IPS-18a (cell line): ENCODE data around the gene RFX1.

Experiments
- H3K27ac ChIP-seq: one replicate; pipeline ENCODE4 v1.5.1; 2013; ENCODE audit warnings: low read length
- H3K27me3 ChIP-seq: one replicate; pipeline ENCODE4 v1.6.1; 2013; ENCODE audit warnings: mild to moderate bottlenecking, low read length; ENCODE audit not compliant: control insufficient read depth, insufficient read depth
- H3K36me3 ChIP-seq: one replicate; pipeline ENCODE4 v1.6.1; 2013; ENCODE audit warnings: low read depth, low read length; ENCODE audit not compliant: control insufficient read depth
- H3K4me1 ChIP-seq: one replicate; pipeline ENCODE4 v1.6.1; 2013; ENCODE audit warnings: low read depth, low read length; ENCODE audit not compliant: control insufficient read depth
- H3K4me3 ChIP-seq: one replicate; pipeline ENCODE4 v1.5.1; 2013; ENCODE audit warnings: low read length
- H3K9ac ChIP-seq: one replicate; pipeline ENCODE4 v1.6.1; 2013; ENCODE audit warnings: mild to moderate bottlenecking, low read length, moderate library complexity
- H3K9me3 ChIP-seq: one replicate; pipeline ENCODE4 v1.6.1; 2013; ENCODE audit warnings: low read depth, low read length; ENCODE audit not compliant: control insufficient read depth

The RFX1 gene

DNA sequence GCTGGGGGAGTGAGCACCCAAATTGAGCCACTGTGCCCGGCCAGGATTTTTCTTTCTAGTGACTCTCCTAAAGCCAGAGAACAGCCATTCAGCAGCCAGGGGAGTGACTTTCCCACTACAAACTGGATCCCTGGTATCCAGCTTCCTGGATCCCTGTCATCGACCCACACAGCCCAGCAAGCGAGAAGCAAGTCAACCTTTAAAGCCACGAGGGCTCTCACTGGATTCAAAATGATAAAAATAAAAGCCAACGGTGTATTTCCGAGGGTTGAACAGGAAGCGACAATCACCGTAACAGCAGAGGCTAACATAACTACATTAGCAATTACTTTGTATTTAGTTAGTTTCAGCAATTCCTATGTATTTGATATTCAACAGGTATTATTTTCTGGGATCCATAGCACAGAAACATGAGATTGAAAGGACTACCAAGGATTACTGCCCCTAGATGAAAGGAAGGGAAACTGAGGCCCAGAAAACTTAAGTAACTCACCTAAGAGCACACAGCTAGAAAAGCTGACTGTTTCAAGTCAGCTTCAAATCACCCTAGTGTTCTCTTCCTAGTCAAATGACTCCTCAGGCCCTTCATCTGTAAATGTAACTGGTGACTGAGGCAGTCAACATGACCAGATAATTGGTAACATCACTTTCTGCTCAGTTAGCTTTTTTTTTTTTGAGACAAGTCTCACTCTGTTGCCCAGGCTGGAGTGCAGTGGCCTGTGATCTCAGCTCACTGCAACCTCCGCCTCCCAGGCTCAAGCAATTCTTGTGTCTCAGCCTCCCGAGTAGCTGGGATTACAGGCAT, 2.7 kb downstream of the RFX1 start:
- Histone ChIP-seq H3K27me3 (no peaks in the 10 kb centered on the region), H3K9me3 (peaks cover 5% of the 10 kb centered on the region), H3K27ac (no peak overlapping the region), H3K36me3 (no peaks in the 10 kb centered on the region), H3K9ac (no peak overlapping the region), H3K4me1 (no peaks in the 10 kb centered on the region), H3K4me3 (no peak overlapping the region)

DNA sequence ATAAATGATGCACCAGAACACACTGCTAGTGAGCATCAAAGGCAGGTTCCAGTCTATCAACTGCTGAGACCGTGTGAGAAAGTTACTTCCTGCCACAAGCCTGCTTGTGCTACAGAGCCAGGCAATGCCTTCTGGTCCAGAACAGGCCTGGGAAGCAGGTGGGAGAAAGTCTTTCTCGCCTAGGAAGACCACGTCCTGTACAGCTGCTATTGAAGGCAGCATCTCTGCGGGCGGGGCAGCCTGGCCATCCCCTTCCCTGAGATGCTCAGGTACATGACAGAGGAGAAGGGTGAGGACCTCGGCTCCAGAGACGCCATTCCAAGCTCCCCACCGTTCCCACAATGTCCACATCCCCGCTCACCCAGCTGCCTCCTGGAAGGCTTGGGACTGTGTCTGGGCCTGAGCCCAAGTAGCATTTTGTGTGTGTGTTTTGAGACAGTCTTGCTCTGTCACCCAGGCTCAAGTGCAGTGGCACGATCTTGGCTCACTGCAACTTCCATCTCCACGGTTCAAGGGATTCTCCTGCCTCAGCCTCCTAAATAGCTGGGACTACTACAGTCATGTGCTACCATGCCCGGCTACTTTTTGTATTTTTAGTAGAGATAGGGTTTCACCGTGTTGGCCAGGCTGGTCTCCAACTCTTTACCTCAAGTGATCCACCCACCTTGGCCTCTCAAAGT, 3.4 kb downstream of the RFX1 start:
- H3K27me3 ChIP-seq, result no peaks in the 10 kb centered on the region
- no peaks in the 10 kb centered on the region for H3K4me1 ChIP-seq
- peaks cover 5% of the 10 kb centered on the region for H3K9me3 ChIP-seq
- H3K27ac ChIP-seq, result no peak overlapping the region
- no peaks in the 10 kb centered on the region for H3K36me3 ChIP-seq
- H3K9ac ChIP-seq, result no peak overlapping the region
- no peak overlapping the region for H3K4me3 ChIP-seq

DNA sequence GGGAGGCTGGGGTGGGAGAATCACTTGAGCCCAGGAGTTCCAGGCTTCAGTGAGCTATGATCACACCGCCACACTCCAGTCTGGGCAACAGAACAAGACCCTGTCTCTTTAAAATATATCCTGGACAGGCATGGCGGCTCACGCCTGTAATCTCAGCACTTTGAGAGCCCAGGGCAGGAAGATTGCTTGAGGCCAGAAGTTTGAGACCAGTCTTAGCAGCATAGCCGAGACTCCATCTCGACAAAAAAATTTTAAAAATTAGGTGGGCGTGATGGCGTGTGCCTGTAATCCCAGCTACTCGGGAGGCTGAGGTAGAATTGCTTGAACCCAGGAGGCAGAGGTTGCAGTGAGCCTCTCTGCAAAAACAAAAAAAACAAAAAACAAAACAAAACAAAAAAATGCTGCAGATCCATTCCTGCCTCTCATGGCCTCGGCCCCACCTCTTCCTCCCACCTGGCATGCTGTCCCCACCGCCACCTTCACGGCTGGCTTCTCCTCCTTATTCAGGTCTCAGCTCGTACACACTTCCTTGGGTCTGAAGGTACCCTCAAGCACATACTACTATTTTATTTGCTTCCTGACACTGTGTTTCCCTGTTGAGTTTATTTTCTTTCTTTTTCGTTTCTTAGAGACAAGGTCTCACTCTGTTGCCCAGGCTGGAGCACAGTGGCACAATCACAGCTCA, 5.3 kb downstream of the RFX1 start:
- no peak overlapping the region for H3K9ac ChIP-seq
- H3K36me3 ChIP-seq, result no peaks in the 10 kb centered on the region
- H3K9me3 ChIP-seq, result peaks cover 5% of the 10 kb centered on the region
- no peaks in the 10 kb centered on the region for H3K4me1 ChIP-seq
- no peak overlapping the region for H3K27ac ChIP-seq
- no peak overlapping the region for H3K4me3 ChIP-seq
- H3K27me3 ChIP-seq, result no peaks in the 10 kb centered on the region

DNA sequence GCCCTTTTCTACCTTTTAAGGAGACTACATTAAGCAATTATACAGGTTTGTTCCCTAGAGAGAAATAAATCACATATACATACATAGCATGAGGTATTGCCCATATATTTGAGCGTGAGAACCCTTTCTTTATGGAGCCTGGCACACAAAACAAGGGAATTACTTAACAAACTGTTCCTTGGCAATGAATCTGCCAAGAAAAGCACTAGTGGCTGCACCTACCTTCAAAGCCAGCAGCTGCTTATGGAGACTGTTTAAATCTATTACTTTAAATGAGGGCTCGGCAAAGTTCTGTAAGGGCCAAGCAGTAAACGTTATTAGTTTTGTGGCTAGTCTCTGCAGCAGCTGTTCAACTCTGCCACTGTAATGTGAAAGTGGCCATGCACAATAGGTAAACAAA, 7.0 kb downstream of the RFX1 start:
- Histone ChIP-seq H3K9ac (no peak overlapping the region), H3K4me1 (no peaks in the 10 kb centered on the region), H3K4me3 (no peak overlapping the region), H3K27ac (no peak overlapping the region), H3K27me3 (no peaks in the 10 kb centered on the region), H3K36me3 (no peaks in the 10 kb centered on the region), H3K9me3 (peaks cover 5% of the 10 kb centered on the region)

DNA sequence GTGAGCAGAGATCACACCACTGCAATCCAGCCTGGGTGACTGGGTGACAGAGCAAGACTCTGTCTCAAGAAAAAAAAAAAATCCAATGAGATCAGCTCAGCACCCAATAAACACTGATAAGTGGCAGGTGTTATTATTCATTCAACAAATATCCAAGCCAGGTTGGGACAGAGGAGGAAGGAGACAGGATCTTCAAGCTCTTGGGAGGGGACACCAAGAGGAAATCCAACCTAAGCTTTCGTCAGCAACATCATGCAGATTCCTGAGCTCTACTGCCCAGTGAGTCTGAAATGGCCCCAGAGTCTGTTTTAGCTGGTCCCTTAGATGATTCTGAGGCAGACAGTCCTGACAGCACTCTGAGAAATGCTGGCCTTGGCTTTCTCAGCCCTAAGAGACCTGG, 7.7 kb downstream of the RFX1 start:
- Histone ChIP-seq H3K9me3 (peaks cover 5% of the 10 kb centered on the region), H3K4me1 (no peaks in the 10 kb centered on the region), H3K9ac (no peak overlapping the region), H3K4me3 (no peak overlapping the region), H3K36me3 (no peaks in the 10 kb centered on the region), H3K27me3 (no peaks in the 10 kb centered on the region), H3K27ac (no peak overlapping the region)

DNA sequence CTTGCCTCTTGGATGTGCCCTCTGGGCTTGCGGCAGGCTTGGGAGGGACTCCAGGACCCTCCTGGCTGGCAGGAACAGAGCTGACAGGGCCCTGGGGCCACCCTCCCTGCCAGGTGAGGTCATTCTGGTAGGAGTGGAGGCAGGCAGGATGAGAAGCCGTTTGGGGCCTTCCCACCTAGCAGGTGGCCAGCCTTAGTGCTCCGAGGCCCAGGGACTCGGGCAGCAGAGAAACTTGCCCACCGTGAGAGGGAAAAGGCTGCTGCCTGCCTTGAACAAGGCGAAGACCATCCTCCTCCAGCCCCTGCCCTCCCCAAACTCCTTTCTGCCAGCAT, 8.5 kb downstream of the RFX1 start:
- no peak overlapping the region for H3K4me3 ChIP-seq
- no peaks in the 10 kb centered on the region for H3K27me3 ChIP-seq
- no peak overlapping the region for H3K27ac ChIP-seq
- H3K9ac ChIP-seq, result no peak overlapping the region
- peaks cover 5% of the 10 kb centered on the region for H3K9me3 ChIP-seq
- no peaks in the 10 kb centered on the region for H3K36me3 ChIP-seq
- H3K4me1 ChIP-seq, result no peaks in the 10 kb centered on the region

GRCh38 chr19:13996928-13997630, 9.0 kb downstream of the RFX1 start:
- H3K9ac ChIP-seq, result no peak overlapping the region
- no peaks in the 10 kb centered on the region for H3K27me3 ChIP-seq
- H3K27ac ChIP-seq, result no peak overlapping the region
- H3K9me3 ChIP-seq, result peaks cover 5% of the 10 kb centered on the region
- H3K4me3 ChIP-seq, result no peak overlapping the region
- H3K4me1 ChIP-seq, result no peaks in the 10 kb centered on the region
- H3K36me3 ChIP-seq, result no peaks in the 10 kb centered on the region

DNA sequence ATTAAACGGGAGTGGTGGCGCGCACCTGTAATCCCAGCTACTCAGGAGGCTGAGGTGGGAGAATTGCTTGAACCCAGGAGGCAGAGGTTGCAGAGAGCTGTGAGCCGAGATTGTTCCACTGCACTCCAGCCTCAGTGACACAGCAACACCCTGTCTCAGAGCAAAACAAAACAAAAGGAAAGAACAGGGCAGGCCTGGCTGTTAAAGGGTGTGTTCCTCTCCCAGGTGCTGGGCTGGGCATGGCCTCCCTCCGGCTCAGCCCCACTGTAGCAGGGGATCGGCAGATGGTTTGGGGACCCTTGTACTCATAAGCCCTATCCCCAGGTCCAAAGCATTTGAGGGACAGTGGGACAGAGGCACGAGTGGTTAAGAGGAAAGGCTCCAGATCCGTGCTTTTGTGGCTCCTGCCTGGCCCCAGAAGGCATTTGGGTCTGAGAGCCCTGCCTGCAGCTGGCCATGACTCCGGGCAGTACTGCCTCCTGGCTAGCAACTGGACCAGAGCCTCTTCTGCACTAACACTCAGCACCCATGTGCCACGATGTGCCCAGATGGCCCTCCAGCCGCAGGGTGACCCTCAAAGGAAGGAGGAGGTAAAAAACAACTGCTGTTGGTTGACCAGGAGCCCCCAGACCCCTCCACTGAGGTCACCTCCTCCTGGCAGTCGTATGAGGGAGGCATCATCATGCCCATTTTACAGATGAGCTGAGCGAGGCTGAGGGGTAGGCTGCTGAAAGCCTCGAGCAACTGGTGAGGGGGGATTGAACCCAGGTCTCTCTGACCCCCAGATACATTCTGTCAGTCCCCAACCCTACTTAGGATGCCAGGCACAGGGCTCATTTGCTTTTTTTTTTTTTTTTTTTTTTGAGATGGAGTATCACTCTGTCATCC, 10.0 kb downstream of the RFX1 start:
- Histone ChIP-seq H3K9ac (no peak overlapping the region), H3K27me3 (no peaks in the 10 kb centered on the region), H3K27ac (no peak overlapping the region), H3K9me3 (peaks cover 5% of the 10 kb centered on the region), H3K4me3 (no peak overlapping the region), H3K36me3 (no peaks in the 10 kb centered on the region), H3K4me1 (no peaks in the 10 kb centered on the region)

DNA sequence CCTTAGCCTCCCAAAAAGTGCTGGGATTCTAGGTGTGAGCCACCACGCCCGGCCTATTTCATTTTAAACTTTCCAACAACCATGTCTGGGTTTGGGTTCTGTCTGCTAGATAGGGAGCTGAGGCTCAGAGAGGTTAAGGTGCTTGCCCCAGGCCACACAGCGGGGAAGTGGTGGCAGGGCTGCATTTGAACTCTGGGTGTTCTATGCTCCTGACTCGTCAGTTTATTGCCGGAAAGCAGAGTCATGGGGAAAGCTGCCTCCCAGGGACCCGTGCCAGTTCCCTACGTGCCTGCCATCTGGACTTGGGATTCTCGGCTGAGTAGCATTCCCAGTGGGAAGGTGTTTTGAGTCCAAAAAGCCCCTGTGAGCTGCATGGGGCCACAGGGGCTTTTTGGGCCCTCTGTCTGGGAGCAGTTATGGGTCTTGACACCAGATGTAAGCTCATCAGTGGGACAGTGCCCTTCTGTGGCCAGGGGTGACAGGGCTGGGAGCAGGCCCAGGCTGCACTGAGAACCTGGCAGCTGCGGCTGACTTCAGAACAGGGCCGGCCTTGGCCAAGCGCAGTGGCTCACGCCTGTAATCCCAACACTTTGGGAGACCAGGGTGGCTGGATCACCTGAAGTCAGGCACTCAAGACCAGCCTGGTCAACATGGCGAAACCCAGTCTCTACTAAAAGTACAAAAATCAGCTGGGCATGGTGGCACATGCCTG, 10.9 kb downstream of the RFX1 start:
- Histone ChIP-seq H3K27ac (no peak overlapping the region), H3K9me3 (peaks cover 5% of the 10 kb centered on the region), H3K36me3 (no peaks in the 10 kb centered on the region), H3K4me1 (no peaks in the 10 kb centered on the region), H3K4me3 (no peak overlapping the region), H3K27me3 (no peaks in the 10 kb centered on the region), H3K9ac (no peak overlapping the region)

DNA sequence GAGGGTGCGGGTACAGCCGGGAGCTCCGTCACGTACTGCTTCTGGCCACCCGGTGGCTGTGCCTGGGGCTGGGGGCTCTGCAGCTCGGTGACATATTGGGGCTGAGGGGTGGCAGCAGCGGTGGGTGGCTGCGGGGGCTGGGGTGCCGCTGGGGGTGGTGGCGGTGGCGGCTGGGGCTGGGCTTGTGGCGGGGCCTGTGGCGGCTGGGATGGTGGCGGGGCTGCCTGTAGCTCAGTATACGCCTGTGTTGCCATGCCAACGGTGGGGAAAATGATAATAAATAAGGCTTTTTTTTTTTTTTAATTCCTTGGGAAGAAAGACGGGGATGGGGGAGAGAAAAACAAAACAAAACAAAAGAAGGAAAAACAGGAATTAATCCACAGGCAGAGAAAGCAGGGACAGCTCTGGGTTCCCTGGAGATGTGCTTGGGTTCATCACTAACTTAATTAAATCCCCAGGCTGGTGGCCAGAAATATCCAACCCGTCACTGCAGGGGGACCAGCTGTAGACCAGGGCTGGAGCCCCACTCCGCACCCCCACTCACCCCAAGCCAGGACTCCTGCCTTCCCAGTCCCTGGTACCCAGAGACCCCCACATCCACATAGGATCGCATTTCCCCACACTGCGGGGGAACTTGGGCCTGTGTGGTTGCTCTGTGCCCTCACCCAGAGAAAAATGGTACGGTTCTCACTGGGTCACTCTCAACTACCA, 12.4 kb downstream of the RFX1 start:
- Histone ChIP-seq H3K4me1 (no peaks in the 10 kb centered on the region), H3K27ac (no peak overlapping the region), H3K9me3 (peaks cover under 1% of the 10 kb centered on the region), H3K9ac (no peak overlapping the region), H3K4me3 (no peak overlapping the region), H3K36me3 (no peaks in the 10 kb centered on the region), H3K27me3 (no peaks in the 10 kb centered on the region)
